Heart right ventricle (tissue), 16 donors: ENCODE measurements around the gene KNCN. TPM values are rescaled to one million over a fixed set of nuclear protein-coding genes. Genes with fewer than 3 reads are reported as not detected.

ENCODE experiments used
- ATAC-seq, 8 donors: fragments of 200-7000 bp; cut with Tn5 transposase; one replicate each; pipeline ENCODE4 v1.9.1; 2020; ENCODE audit warnings: mild to moderate bottlenecking in 8 of 8, moderate library complexity in 8 of 8, moderate number of reproducible peaks in 1 of 8
- DNase-seq, 2 donors: peaks; one replicate each; pipeline ENCODE4 v3.0.0-alpha.2; 2020
- H3K27ac ChIP-seq, 10 donors: fragments of 200-600 bp; sonication (generic) in 2 of 10; one replicate each; pipeline versions ENCODE4 v1.5.0 to v1.8.0; 2020 to 2022; ENCODE audit warnings: mild to moderate bottlenecking in 3 of 10
- H3K27me3 ChIP-seq, 7 donors: fragments of 200-600 bp; one replicate each; pipeline ENCODE4 v1.8.0; 2021 to 2022; ENCODE audit warnings: mild to moderate bottlenecking in 2 of 7
- H3K36me3 ChIP-seq, 9 donors: fragments of 200-600 bp; sonication (generic) in 1 of 9; one replicate each; pipeline versions ENCODE4 v1.5.0 to v1.8.0; 2020 to 2022; ENCODE audit warnings: mild to moderate bottlenecking in 2 of 9
- H3K4me1 ChIP-seq, 9 donors: fragments of 200-600 bp; sonication (generic) in 1 of 9; one replicate each; pipeline versions ENCODE4 v1.5.0 to v1.8.0; 2020 to 2022; ENCODE audit warnings: mild to moderate bottlenecking in 4 of 9
- H3K4me3 ChIP-seq, 10 donors: fragments of 200-600 bp; sonication (generic) in 2 of 10; one replicate each; pipeline versions ENCODE4 v1.5.0 to v1.8.0; 2020 to 2022; ENCODE audit warnings: mild to moderate bottlenecking in 7 of 10, moderate library complexity in 2 of 10
- H3K9me3 ChIP-seq, 11 donors: fragments of 200-600 bp in 10 of 11; sonication (generic) in 2 of 11; one replicate each; pipeline versions ENCODE4 v1.5.0 to v1.8.0; 2013 to 2022; ENCODE audit warnings: mild to moderate bottlenecking in 2 of 11, control low read depth in 1 of 11, moderate library complexity in 1 of 11
- CTCF ChIP-seq, 9 donors: fragments of 200-600 bp; sonication (generic) in 2 of 9; IDR thresholded peaks; one replicate each; pipeline versions ENCODE4 v1.5.0 to v1.8.0; 2021 to 2022; ENCODE audit warnings: antibody characterized with exemption in 9 of 9, mild to moderate bottlenecking in 5 of 9, moderate library complexity in 1 of 9
- WGBS, 2 donors: extraction: QIAGEN DNeasy Blood & Tissue Kit; methylation state at CpG; one replicate each; pipeline ENCODE4 v1.1.7; 2013; ENCODE audit warnings: inconsistent platforms in 1 of 2; 5-methylcytosine and 5-hydroxymethylcytosine counted together
- intact Hi-C, 10 donors: fragments of 100-400 bp; cut with DNase I; formaldehyde crosslinking; loops; one replicate each; pipeline versions ENCODE4 v1.11.1 to v1.14.2; 2022
- polyA plus RNA-seq, 2 donors: library from polyadenylated mRNA; stranded (reverse); fragments of 200-250 nt; gene quantifications; one replicate each; pipeline ENCODE4 v1.2.3, GENCODE V29; 2013
- total RNA-seq, 10 donors: library from RNA; stranded (reverse); fragmentation: NEBNext Ultra II Directional in 3 of 10; extraction: Animal tissue kit (Norgen Biotek cat#: 25700) in 3 of 10; gene quantifications; one replicate each; pipeline versions ENCODE4 v1.2.1 to v1.2.4, GENCODE V29; 2021 to 2023
- donor health status: Arrhythmogenic right ventricular cardiomyopathy.
- donor health status: ischemic (EF 13 %, LVEDD 7.1; RV severe dilation, severe dysfunction).
- donor health status: healthy with polysubstance abuse.
- donor health status: DM: no; HTN: yes; CAD: no.
- donor health status: DM: no; HTN: no; CAD: no.
- donor health status: ischemic (EF 25% LVEDD 6.9; RV normal size, moderate dysfunction).
- donor health status: ischemic (EF 25% LVEDD 5.7; RV mildly dilated, moderate dysfunction).
- donor health status: healthy.
- donor health status: DM: yes; HTN: yes; CAD: no.
- donor health status: Ischemic cardiomyopathy.
- donor health status: ischemic (EF 35%, LVEDD 5.7; RV mildly dilated, moderate dysfunction).
- donor health status: nonischemic (EF 11% LVEDD 7.7; RV severe dilation, severe dysfunction).
- donor health status: DM: yes; HTN: yes; CAD: no.
- donor health status: PGD.
- donor health status: ischemic (EF 29% LVEDD 5.4; RV normal size, mild dysfunction).
- donor health status: nonischemic (EF 23%, LVEDD 6.1; RV moderate dilation, normal function).

The KNCN gene
- total and polyA plus RNA-seq, 12 donors, result not detected

- no peaks in the 10 kb centered on the region for H3K9me3 ChIP-seq
- H3K27me3 ChIP-seq, result peaks cover 0 to 65% (median 49%) of the 10 kb centered on the region in 7 donors
- ATAC-seq (no peak), DNase-seq (no peak)
- H3K36me3 ChIP-seq, result no peaks in the 10 kb centered on the region
- intact Hi-C loops, result no loop called here
- H3K27ac ChIP-seq, result no peak overlapping the region
- H3K4me1 ChIP-seq, result peaks cover 0 to 17% (median 4%) of the 10 kb centered on the region in 9 donors
- H3K4me3 ChIP-seq, result no peak overlapping the region
- 68 to 72% methylated on average over 4 of the region's 4 CpGs for WGBS, 2 donors
- TF ChIP-seq CTCF (IDR thresholded peaks at IDR 0.05), result no peak
Measured at GRCh38 chr1:46519209-46519608, 32.2 kb downstream of the KNCN start.

- peaks cover 0 to 73% (median 53%) of the 10 kb centered on the region in 7 donors for H3K27me3 ChIP-seq
- DNase-seq, result no peak
- H3K9me3 ChIP-seq, result no peaks in the 10 kb centered on the region
- no peak for ATAC-seq
- intact Hi-C loops, result no loop called here
- H3K4me3 ChIP-seq, result no peak overlapping the region
- no peak for TF ChIP-seq CTCF (IDR thresholded peaks at IDR 0.05)
- H3K27ac ChIP-seq, result no peak overlapping the region
- 46 to 68% methylated on average over 4 of the region's 4 CpGs for WGBS, 2 donors
- H3K36me3 ChIP-seq, result no peaks in the 10 kb centered on the region
- H3K4me1 ChIP-seq, result peaks cover 0 to 10% (median 4%) of the 10 kb centered on the region in 9 donors
Measured at GRCh38 chr1:46517932-46518498, 33.4 kb downstream of the KNCN start.

- H3K4me1 ChIP-seq, result peaks cover 0 to 4% (median 0%) of the 10 kb centered on the region in 9 donors
- intact Hi-C loops, result no loop called here
- H3K9me3 ChIP-seq, result no peaks in the 10 kb centered on the region
- DNase-seq, result no peak
- no peak overlapping the region for H3K27ac ChIP-seq
- ATAC-seq, result no peak
- peaks cover 0 to 81% (median 57%) of the 10 kb centered on the region in 7 donors for H3K27me3 ChIP-seq
- WGBS, 2 donors, result 10 to 18% methylated on average over 10 of the region's 10 CpGs
- no peak overlapping the region for H3K4me3 ChIP-seq
- TF ChIP-seq CTCF (IDR thresholded peaks at IDR 0.05), result no peak
- no peaks in the 10 kb centered on the region for H3K36me3 ChIP-seq
Measured at GRCh38 chr1:46517010-46517600, 34.3 kb downstream of the KNCN start.

- intact Hi-C loops, result no loop called here
- Histone ChIP-seq H3K27ac (no peak overlapping the region), H3K27me3 (peaks cover 0 to 87% (median 64%) of the 10 kb centered on the region in 7 donors), H3K4me1 (no peaks in the 10 kb centered on the region), H3K4me3 (no peak overlapping the region), H3K36me3 (no peaks in the 10 kb centered on the region), H3K9me3 (no peaks in the 10 kb centered on the region)
- DNase-seq (no peak), ATAC-seq (no peak)
- WGBS, 2 donors, result 50 to 57% methylated on average over 12 of the region's 12 CpGs
- no peak for TF ChIP-seq CTCF (IDR thresholded peaks at IDR 0.05)
Measured at GRCh38 chr1:46516200-46516950, 35.1 kb downstream of the KNCN start.
